Muscle of arm (tissue), 12 donors: Measurements from ENCODE around the gene OR6B1. TPM values are rescaled to one million over a fixed set of nuclear protein-coding genes. Genes with fewer than 3 reads are reported as not detected.
"Not testable (repeated sequence)": the region's sequence is repeated elsewhere in the genome, so short reads cannot be mapped to it uniquely, and the experiment has no call there.

Experiments used
- DNase-seq: peaks from one replicate; pipeline ENCODE4 v3.0.0-alpha.2; 2013
- polyA plus RNA-seq, 12 donors: library from polyadenylated mRNA; unstranded; fragments of 120-200 nt; gene quantifications; one replicate each; pipeline ENCODE4 v1.2.1, GENCODE V29; 2013; ENCODE audit not compliant: insufficient read length in 12 of 12

OR6B1 gene
- polyA plus RNA-seq, 12 donors, result not detected

GRCh38 chr7:144006029-144006691 is 6.0 kb downstream of the OR6B1 start:
- no peak for DNase-seq

DNA sequence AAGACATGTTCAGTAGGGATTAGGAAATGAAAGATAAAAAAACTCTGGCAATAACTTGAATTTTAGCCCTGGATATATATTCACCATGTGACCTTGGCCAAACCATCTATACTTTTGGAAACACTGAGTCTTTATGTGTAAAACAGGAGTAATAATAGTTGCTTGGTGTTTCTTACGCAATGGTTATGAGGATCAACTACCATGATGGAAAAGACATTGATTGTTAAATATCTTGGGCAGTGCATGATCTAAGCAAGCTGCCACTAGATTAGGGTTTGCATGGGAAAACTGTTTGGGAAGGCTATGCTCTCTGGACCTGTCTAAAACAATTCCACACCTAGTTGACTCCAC is 6.5 kb downstream of the OR6B1 start:
- DNase-seq, result peak; percentile 20

DNA sequence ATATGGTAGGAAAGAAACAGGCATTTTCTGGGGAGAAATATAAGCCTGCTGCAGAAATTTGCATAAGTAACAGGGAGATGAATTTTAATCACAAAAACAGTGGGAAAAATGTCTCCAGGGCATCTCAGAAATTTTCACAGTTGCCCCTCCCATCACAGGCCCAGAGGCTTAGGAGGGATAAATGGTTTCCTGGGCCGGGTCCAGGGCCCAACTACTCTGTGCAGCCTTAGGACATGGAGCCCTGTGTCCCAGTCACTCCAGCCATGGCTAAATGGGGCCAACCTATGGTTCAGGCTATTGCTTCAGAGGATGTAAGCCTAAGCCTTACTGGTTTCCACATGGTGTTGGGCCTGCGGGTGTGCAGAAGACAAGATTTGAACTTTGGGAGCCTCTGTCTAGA is 9.2 kb downstream of the OR6B1 start:
- no peak for DNase-seq

GRCh38 chr7:144010061-144010460 is 9.9 kb downstream of the OR6B1 start:
- not testable (repeated sequence) for DNase-seq

GRCh38 chr7:144010821-144011220 is 10.7 kb downstream of the OR6B1 start:
- DNase-seq, result not testable (repeated sequence)

- no peak for DNase-seq
Measured at GRCh38 chr7:144011458-144012230, 11.5 kb downstream of the OR6B1 start.

- no peak for DNase-seq
Measured at GRCh38 chr7:144018065-144018464, 17.9 kb downstream of the OR6B1 start.

- peak; percentile 23 for DNase-seq
Measured at GRCh38 chr7:144019457-144019856, 19.3 kb downstream of the OR6B1 start.

DNA sequence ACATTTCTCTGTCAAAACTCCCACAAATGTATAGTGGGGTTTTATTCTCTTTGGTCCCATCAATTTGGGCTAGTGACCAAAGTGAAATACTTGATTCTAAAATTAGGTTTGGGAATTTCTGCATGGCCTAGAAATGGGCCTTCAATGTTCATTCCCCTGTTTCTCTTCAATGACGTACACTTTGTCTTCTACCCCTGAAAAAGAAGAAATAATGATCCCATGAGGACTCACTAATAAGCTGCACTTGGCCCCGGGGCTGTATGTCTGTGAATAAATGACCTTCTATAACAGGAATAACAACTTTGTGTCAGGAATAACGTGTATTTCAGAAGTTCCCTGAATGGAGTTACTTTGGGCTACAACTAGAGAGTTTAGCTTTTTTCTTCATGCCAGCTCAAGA is 20.2 kb downstream of the OR6B1 start:
- no peak for DNase-seq

- DNase-seq, result no peak
Measured at GRCh38 chr7:144022169-144022568, 22.0 kb downstream of the OR6B1 start.

DNA sequence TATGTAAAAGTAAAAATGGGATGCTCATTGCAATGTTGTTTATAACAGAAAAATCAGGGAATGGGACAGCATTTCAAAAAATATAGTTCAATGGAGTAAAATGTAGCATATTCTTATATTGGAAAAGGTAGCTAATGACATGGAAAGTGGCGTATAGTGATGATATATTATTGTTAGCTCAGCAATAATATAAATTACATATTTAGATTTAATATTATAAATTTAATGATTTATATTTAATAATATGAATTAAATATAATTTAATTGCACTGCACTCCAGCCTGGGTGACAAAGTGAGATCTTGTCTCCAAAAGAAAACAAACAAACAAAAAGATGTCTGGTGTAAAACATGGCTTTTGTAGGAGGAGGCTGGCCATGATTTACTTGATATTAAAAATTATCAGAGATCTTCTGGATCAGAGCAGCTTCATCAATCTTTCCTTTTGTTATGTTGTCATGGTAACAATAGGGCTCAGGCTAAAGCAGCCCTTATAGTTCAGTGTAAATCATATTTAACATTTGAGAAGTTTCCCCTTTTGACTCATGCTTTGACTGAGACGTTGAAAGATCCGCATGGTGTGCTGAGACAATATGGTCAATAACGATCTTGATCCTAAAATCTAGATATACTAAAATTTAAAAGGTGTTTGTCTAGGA is 23.2 kb downstream of the OR6B1 start:
- no peak for DNase-seq

GRCh38 chr7:144024213-144024612 is 24.1 kb downstream of the OR6B1 start:
- DNase-seq, result no peak

DNA sequence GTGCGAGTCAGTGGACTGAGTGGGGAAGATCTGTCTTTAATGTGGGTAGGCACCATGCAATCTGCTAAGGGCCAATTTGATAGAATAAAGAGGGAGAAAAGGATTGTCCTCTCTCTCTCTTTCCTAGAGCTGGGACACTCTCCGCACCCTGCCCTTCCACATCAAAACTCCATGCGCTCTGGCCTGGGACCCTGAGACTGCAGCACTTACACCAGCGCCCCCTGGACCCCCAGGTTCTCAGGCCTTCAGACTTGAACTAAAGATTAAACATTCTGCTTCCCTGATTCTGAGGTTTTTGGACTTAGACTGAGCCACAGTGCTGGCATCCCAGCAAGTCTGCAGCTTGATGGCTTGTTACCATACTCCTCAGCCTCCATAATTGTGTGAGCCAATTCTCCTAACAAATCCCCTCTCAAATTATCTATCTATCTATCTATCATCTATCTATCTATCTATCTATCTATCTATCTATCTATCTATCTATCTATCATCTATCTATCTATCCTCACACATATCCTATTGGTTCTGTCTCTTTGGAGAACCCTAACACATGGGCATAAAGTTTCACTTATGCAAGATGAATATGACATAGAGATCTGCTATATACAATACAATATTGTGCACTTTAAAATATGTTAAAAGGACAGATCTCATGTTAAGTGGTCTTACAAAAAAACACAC is 26.2 kb downstream of the OR6B1 start:
- no peak for DNase-seq

GRCh38 chr7:144027070-144027469 is 26.9 kb downstream of the OR6B1 start:
- DNase-seq, result no peak

DNA sequence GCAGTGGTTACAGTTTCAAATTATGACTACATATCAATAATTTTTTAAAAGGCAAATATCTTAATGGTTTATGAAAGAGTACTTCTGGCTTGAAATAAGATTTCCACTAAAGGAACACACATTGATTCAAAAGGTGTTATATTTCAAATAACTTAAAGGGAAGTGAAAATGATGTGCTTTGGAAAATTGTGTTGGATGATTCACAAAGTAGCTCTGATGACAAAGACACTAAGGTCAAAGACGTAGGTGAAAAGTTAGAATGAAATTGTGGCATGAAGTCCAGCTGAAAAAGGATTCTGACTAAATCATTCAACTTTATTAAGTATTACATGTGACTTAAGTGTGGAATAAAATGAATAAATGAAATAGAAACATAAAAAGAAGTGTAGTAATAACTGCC is 27.9 kb downstream of the OR6B1 start:
- DNase-seq, result no peak

- no peak for DNase-seq
Measured at GRCh38 chr7:144028547-144028946, 28.4 kb downstream of the OR6B1 start.

DNA sequence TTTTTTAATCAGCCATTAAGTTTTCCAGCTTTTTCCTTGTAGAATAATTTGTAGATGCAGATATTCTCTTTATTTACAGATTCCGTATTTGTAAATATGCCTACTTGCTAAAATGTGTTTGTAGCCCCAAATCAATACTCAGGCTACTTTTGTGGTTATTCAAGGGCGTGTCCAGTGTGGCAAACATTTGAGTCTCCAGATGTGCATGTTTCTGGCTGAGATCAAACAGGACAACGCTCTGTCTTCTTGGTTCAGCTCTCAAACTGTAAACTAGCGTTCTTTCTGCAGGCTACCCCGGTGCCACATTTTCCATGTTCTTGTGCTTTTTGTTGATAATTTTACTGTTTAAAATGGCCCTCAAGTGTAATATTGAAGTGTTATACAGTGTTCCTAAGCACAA is 32.4 kb downstream of the OR6B1 start:
- no peak for DNase-seq

- no peak for DNase-seq
Measured at GRCh38 chr7:144032985-144033709, 33.0 kb downstream of the OR6B1 start.

- DNase-seq, result no peak
Measured at GRCh38 chr7:144035385-144035784, 35.3 kb downstream of the OR6B1 start.

DNA sequence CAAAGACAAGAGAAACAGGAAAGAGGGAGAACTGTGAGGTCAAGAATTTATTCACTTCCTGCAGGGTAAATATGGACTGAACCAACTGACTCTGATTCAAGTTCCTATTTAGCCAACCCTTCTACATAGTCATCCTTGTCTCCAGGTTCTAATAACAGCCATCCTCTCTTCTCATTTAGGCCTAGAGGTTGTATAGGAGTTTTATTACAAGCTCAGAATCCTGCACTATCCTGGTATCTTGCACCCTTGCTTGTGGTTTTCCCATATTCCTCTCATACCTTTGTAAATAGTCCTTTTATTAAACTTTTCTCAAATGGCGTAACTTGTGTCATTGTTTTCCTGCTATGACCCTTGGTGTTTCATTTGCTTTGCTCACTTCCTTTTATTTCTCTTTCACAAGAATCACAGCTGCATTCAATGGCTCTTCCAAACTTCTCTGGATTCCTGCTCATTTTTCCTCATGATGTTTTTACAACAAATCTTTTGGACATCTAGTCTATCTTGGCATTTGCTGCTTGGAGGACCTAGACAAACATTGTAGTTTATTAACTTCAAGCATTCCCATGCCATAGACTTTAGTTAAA is 36.3 kb downstream of the OR6B1 start:
- DNase-seq, result no peak

- DNase-seq, result no peak
Measured at GRCh38 chr7:144037414-144038035, 37.4 kb downstream of the OR6B1 start.
